WERI-Rb-1 (cell line): ENCODE data around the gene PCSK6.
"Not testable (repeated sequence)": the region's sequence is repeated elsewhere in the genome, so short reads cannot be mapped to it uniquely, and the experiment has no call there.

Source experiments
- DNase-seq: peaks from one replicate; pipeline ENCODE4 v3.0.0-alpha.2; 2020
- H3K27ac ChIP-seq: fragments of 250-450 bp; sonication (Bioruptor Pico); 2 replicates; pipeline ENCODE4 v1.5.1; 2020; ENCODE audit warnings: mild to moderate bottlenecking, moderate library complexity
- H3K27me3 ChIP-seq: fragments of 250-450 bp; sonication (Bioruptor Pico); 2 replicates; pipeline ENCODE4 v1.5.1; 2021; ENCODE audit warnings: mild to moderate bottlenecking, low read depth, moderate library complexity; ENCODE audit not compliant: insufficient read depth, severe bottlenecking
- H3K36me3 ChIP-seq: fragments of 250-450 bp; sonication (Bioruptor Pico); 2 replicates; pipeline ENCODE4 v1.5.1; 2020; ENCODE audit warnings: mild to moderate bottlenecking, moderate library complexity
- H3K4me3 ChIP-seq: 2 replicates; pipeline ENCODE4 v1.5.1; 2011; ENCODE audit warnings: low read depth, mild to moderate bottlenecking, control low read depth, low read length
- H3K9me3 ChIP-seq: fragments of 250-450 bp; sonication (Bioruptor Pico); 2 replicates; pipeline ENCODE4 v1.5.1; 2021; ENCODE audit warnings: mild to moderate bottlenecking, moderate library complexity; ENCODE audit not compliant: severe bottlenecking
- CTCF ChIP-seq: IDR thresholded peaks from 2 replicates; pipeline ENCODE4 v1.5.1; 2011; ENCODE audit warnings: low read depth, mild to moderate bottlenecking, control low read depth, inconsistent platforms, low read length

The PCSK6 gene

GRCh38 chr15:101376615-101377395, 112.7 kb downstream of the PCSK6 start:
- Histone ChIP-seq H3K36me3 (no peaks in the 10 kb centered on the region), H3K4me3 (no peak overlapping the region), H3K27me3 (no peaks in the 10 kb centered on the region), H3K9me3 (no peaks in the 10 kb centered on the region), H3K27ac (no peak overlapping the region)
- DNase-seq = no peak
- no peak for TF ChIP-seq CTCF

GRCh38 chr15:101375006-101375405, 114.5 kb downstream of the PCSK6 start:
- not testable (repeated sequence) for H3K36me3 ChIP-seq, H3K27me3 ChIP-seq, H3K9me3 ChIP-seq, H3K4me3 ChIP-seq, DNase-seq, H3K27ac ChIP-seq

GRCh38 chr15:101374326-101374725, 115.2 kb downstream of the PCSK6 start:
- no peak overlapping the region for H3K4me3 ChIP-seq
- H3K27me3 ChIP-seq = no peaks in the 10 kb centered on the region
- H3K27ac ChIP-seq = no peak overlapping the region
- H3K36me3 ChIP-seq = no peaks in the 10 kb centered on the region
- no peaks in the 10 kb centered on the region for H3K9me3 ChIP-seq
- TF ChIP-seq CTCF = no peak
- DNase-seq = no peak

GRCh38 chr15:101373577-101373976, 115.9 kb downstream of the PCSK6 start:
- no peak overlapping the region for H3K4me3 ChIP-seq
- no peaks in the 10 kb centered on the region for H3K27me3 ChIP-seq
- no peaks in the 10 kb centered on the region for H3K36me3 ChIP-seq
- H3K27ac ChIP-seq = no peak overlapping the region
- DNase-seq = no peak
- TF ChIP-seq CTCF = no peak
- no peaks in the 10 kb centered on the region for H3K9me3 ChIP-seq

- H3K4me3 ChIP-seq = no peak overlapping the region
- H3K9me3 ChIP-seq = no peaks in the 10 kb centered on the region
- no peak for TF ChIP-seq CTCF
- no peak for DNase-seq
- H3K27ac ChIP-seq = no peak overlapping the region
- no peaks in the 10 kb centered on the region for H3K36me3 ChIP-seq
- H3K27me3 ChIP-seq = no peaks in the 10 kb centered on the region
These were observed 116.5 kb downstream of the PCSK6 start for GRCh38 chr15:101372960-101373525.

- H3K4me3 ChIP-seq = no peak overlapping the region
- no peak overlapping the region for H3K27ac ChIP-seq
- no peaks in the 10 kb centered on the region for H3K36me3 ChIP-seq
- DNase-seq = no peak
- no peak for TF ChIP-seq CTCF
- no peaks in the 10 kb centered on the region for H3K9me3 ChIP-seq
- H3K27me3 ChIP-seq = no peaks in the 10 kb centered on the region
These were observed 117.3 kb downstream of the PCSK6 start for GRCh38 chr15:101372149-101372577.
